Right forelimb (tissue), 1 donor: ENCODE data around the gene XIRP1.

ENCODE experiments used
- DNase-seq: peaks from one replicate; pipeline ENCODE4 v3.0.0-alpha.2; 2018

Gene XIRP1

GRCh38 chr3:39141171-39141995, 51.0 kb downstream of the XIRP1 start:
- DNase-seq, result peak; percentile 47

GRCh38 chr3:39140341-39140971, 51.9 kb downstream of the XIRP1 start:
- peak; percentile 22 for DNase-seq

DNA sequence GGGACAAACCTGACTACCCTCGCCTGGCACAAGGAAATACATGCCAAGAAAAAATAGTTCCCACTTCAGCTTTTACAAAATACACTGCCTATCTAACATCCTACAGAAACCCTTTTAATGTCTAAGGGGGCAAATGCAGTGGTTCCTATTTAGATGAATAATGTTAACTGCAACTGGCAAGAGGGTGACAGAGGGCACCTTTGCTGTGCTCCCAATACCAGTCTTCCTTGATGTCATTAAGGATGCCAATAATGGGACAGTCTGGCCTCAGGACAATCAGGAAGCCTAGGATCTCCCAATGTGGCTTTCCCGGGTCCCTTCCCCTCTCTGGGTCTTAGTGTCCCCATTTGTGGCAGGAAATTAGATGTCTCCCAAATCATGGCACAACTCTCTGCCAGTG, 53.0 kb downstream of the XIRP1 start:
- DNase-seq, result peak; percentile 42

GRCh38 chr3:39138804-39139415, 53.5 kb downstream of the XIRP1 start:
- peak; percentile 77 for DNase-seq

DNA sequence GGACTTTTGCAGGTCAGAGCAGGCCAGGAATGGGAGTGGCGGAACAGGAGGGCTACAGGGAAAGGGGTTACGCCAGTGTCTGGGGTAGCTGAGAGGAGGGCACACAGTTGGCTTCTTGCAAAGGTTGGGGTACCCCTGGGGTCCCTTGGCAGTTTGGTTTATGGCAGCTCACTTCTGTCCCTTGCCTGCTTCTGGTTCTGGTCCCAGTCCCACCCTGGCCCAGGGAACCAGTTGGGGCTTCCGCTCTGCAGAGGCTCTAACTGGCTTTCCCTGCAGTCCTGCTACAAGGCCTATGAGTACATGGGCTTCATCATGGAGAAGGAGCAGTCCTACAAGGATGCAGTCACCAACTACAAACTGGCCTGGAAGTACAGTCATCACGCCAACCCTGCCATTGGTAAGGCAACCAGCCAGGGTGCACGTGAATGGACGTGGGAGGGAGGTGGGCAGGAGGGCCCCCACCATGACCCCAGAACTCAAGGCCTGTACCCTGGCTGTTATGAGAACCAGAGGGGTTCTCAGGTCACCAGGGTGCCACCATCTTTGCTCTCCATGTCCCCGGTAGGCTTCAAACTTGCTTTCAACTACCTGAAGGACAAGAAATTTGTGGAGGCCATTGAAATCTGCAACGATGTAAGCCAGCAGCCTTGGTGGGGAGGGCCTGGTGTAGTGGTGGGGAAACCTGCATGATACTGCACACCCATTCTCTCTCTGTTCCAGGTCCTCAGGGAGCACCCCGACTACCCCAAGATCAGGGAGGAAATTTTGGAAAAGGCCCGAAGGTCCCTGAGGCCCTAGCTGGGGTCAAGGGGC, 54.2 kb downstream of the XIRP1 start:
- peak; percentile 36 for DNase-seq

DNA sequence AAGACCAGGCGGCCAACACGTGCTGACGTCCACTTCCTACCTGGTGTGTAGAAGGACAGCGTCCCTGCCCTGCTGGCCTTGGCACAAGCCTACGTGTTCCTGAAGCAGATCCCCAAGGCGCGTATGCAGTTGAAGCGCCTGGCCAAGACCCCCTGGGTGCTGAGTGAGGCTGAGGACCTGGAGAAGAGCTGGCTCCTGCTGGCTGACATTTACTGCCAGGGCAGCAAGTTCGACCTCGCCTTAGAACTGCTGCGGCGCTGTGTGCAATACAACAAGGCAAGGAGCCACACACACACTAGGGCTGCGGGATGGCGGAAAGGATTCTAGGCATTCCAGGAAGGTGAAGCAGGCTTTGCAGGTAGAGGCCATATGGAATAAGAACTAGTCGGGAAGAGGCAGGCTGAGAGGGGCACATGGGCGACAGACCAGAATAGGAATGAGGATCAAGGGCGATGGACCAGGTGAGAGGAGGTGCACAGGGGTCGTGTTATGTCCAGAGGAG, 54.9 kb downstream of the XIRP1 start:
- peak; percentile 42 for DNase-seq

DNA sequence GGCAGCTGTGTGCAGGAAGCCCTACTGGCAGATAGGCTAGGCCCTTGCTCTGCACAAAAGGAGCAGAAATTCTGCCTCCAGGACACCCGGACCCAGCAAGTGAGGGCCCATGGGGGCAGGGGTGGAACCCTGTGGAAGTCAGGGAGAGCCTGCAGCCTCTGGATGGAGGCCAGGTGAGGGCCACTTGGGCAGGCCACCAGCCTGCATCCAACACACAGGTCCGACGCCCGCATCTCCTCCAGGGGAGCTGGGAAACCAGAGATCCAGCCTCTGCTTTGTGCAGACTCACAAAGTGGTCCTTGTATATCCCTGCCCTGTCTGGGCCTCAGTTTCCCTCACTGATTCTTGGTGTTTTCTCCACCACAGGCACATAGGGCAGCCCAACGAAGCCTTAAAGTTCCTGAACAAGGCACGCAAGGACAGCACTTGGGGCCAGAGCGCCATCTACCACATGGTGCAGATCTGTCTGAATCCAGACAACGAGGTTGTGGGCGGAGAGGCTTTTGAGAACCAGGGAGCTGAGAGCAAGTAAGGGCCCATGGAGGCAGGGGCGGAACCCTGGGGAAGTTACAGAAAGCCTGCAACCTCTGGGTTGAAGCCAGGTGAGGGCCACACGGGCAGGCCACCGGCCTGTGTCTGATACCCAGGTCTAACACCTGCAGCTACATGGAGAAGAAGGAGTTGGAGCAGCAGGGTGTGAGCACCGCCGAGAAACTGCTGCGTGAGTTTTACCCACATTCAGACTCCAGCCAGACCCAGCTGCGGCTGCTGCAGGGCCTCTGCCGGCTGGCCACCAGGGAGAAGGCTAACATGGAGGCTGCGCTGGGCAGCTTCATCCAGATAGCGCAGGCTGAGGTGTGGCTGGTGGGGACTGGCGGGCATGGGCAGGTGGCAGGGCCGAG, 55.6 kb downstream of the XIRP1 start:
- DNase-seq, result peak; percentile 32

- peak; percentile 32 for DNase-seq
Measured at GRCh38 chr3:39135170-39135805, 57.1 kb downstream of the XIRP1 start.

- peak; percentile 25 for DNase-seq
Measured at GRCh38 chr3:39134305-39134704, 58.1 kb downstream of the XIRP1 start.

DNA sequence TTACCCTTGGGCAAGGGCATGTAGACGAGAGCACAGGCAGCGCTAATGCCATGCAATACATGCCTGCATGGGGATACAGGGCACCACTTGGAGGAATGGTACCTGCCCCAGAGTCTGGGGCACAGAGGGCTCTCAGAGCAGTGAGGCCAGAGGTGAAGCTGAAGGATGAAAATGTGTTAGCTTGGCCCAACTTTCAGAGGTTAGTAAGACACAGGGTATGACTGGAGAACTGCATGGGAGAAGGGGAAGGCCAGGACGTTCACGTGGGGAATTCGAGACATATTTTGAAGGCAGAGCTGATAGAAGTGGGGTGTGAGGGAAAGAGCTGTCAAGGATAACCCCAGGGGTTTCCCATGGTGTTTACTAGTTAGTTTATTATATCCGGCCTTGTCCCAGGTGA, 58.6 kb downstream of the XIRP1 start:
- DNase-seq, result no peak
